Heart left ventricle (tissue), 13 donors: Measurements from ENCODE around the gene SGIP1.

Source experiments
- CTCF ChIP-seq, 12 donors: fragments of 200-600 bp; sonication (generic) in 4 of 12; IDR thresholded peaks; one replicate each; pipeline versions ENCODE4 v1.5.0 to v1.8.0; 2018 to 2022; ENCODE audit warnings: antibody characterized with exemption in 12 of 12, mild to moderate bottlenecking in 5 of 12
- POLR2A ChIP-seq, 2 donors: fragments of 450-650 bp; IDR thresholded peaks; one replicate each; pipeline ENCODE4 v1.6.1; 2017; ENCODE audit warnings: antibody characterized with exemption in 2 of 2, mild to moderate bottlenecking in 2 of 2, moderate library complexity in 2 of 2
- donor health status: ischemic (EF 13 %, LVEDD 7.1; RV severe dilation, severe dysfunction).
- donor health status: DM: no; HTN: yes; CAD: no.
- donor health status: DM: no; HTN: no; CAD: no.
- donor health status: ischemic (EF 25% LVEDD 6.9; RV normal size, moderate dysfunction).
- donor health status: ischemic (EF 25% LVEDD 5.7; RV mildly dilated, moderate dysfunction).
- donor health status: ischemic (EF 35%, LVEDD 5.7; RV mildly dilated, moderate dysfunction).
- donor health status: nonischemic (EF 11% LVEDD 7.7; RV severe dilation, severe dysfunction).
- donor health status: DM: yes; HTN: yes; CAD: no.
- donor health status: PGD.
- donor health status: ischemic (EF 29% LVEDD 5.4; RV normal size, mild dysfunction).
- donor health status: nonischemic (EF 23%, LVEDD 6.1; RV moderate dilation, normal function).

- TF ChIP-seq CTCF (IDR thresholded peaks at IDR 0.05) (no peak), POLR2A (IDR thresholded peaks at IDR 0.05) (no peak)
Observed at GRCh38 chr1:66705110-66705509, 171.2 kb downstream of the SGIP1 start.
